Posterior vena cava (tissue), 2 donors: ENCODE data around the gene LAMTOR4. TPM values are rescaled to one million over a fixed set of nuclear protein-coding genes. Genes with fewer than 3 reads are reported as not detected.

ENCODE experiments used
- DNase-seq: peaks from one replicate; pipeline ENCODE4 v3.0.0-alpha.2; 2020; ENCODE audit warnings: low spot score
- intact Hi-C, 2 donors: fragments of 100-400 bp; cut with DNase I; formaldehyde crosslinking; loops; one replicate each; pipeline versions ENCODE4 v1.14.1 to v1.14.2; 2022 to 2023
- long read RNA-seq, 2 donors: library from polyadenylated mRNA; unstranded; transcript quantifications; one replicate each; pipeline ENCODE4 v2.0.0, GENCODE V29; 2020 to 2021
- total RNA-seq, 2 donors: library from RNA; stranded (reverse); fragmentation: NEBNext Ultra II Directional; extraction: Animal tissue kit (Norgen Biotek cat#: 25700); gene quantifications; one replicate each; pipeline ENCODE4 v1.2.1, GENCODE V29; 2021
- donor health status: DM: yes; HTN: yes; CAD: no.
- donor health status: DM: yes; HTN: yes; CAD: no.

Gene LAMTOR4
- total RNA-seq: 10 to 100 TPM; 72.6 to 91.6 TPM
- long read RNA-seq, donor 1, transcript LAMTOR4-201 (4 exons, 605 nt): major isoform, 10 of 12 reads
- long read RNA-seq, donor 1, partial matches to known transcripts: 0 of 12 reads
- long read RNA-seq, donor 1, other reads (novel, unspliced or antisense): 0 of 12 reads
- long read RNA-seq, donor 2, transcript LAMTOR4-201 (4 exons, 605 nt): major isoform, 28 of 36 reads
- long read RNA-seq, donor 2, partial matches to known transcripts: 0 of 36 reads
- long read RNA-seq, donor 2, other reads (novel, unspliced or antisense): 2 of 36 reads

- peak; percentile 99 for DNase-seq
- intact Hi-C loops: no loop called here
These were observed at the start of gene LAMTOR4 for GRCh38 chr7:100148559-100149328. TSS of gene LAMTOR4 (plus strand) at chr7:100148918. CDS start at chr7:100148973, 55 bp downstream.

GRCh38 chr7:100099452-100099851 is 49.3 kb upstream of the LAMTOR4 start:
- intact Hi-C loops: no loop called here
- DNase-seq: no peak

- intact Hi-C loops: no loop called here
- DNase-seq: peak; percentile 98
These were observed 48.2 kb upstream of the LAMTOR4 start for GRCh38 chr7:100100420-100101015.

DNA sequence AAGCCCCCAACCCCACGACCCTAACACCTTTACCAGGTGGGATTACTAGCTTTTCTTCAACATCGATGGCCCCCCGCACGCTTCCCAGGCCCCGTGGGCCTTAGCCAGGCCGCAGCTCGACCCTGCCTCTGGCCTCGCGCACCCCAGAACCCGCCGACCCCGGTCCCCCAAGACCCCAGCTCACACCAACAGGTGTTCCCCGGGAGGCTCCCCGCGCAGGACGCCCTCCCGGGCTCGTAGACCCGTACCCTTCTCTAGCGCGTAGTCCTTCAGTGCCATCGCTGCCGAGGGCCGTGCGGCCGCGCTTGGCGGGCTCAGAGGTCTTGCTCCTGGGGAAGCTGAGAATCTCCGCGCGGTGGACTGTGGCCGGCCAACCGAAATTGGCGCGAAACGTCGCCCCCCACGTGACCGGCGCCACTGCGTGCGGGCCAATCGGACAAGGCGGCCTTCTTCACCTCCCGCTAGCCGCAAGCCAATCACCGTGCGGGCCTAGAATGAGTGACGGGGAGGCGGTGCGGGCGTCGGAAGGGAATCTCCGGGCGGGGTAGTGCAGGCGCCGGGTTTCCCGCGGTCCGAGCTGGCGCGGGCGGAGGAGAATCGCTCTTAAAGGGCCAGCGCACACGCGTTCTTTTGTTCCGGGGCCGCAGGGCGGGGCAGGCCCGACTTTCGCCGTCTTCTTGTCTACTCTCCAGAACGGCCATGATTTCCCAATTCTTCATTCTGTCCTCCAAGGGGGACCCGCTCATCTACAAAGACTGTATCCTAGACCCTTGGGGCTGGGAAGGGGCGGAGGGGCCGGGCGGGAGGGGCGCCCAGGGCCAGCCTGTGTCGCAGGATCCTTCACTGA is 47.5 kb upstream of the LAMTOR4 start, which contains the start of the genes AP4M1 and MCM7:
Gene AP4M1, plus strand, starts transcription at position 628 of the 847 bp plus-strand sequence. Its CDS starts 72 bp downstream, at position 700.
Gene MCM7, minus strand, starts transcription at position 382 of the 847 bp plus-strand sequence. Its CDS starts 103 bp downstream, at position 279.
- intact Hi-C loops: no loop called here
- peak; percentile 100 for DNase-seq

GRCh38 chr7:100102950-100103840 is 45.5 kb upstream of the LAMTOR4 start:
- intact Hi-C loops: no loop called here

DNA sequence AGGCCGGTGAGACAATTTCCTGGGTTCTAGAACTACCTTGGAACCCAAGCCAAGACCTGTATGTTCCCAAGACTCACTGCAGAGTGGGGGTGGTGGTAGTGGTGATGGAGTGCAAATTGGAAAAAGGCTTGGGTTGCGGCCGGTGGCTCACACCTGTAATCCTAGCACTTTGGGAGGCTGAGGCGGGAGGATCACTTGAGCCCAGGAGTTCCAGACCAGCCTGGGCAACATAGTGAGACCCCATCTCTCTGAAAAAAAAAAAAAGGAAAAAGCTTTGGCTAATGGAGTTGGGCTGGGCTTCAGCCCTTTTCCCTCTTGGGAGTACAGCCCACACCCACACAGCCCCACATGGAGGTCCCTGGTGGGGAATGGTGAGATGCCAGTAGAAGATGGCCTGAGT is 43.2 kb upstream of the LAMTOR4 start:
- no peak for DNase-seq
- intact Hi-C loops: no loop called here

More at GRCh38 chr7:100102950-100103840, 45.5 kb upstream of the LAMTOR4 start:
- no peak for DNase-seq

GRCh38 chr7:100106633-100107032 is 42.1 kb upstream of the LAMTOR4 start:
- intact Hi-C loops: no loop called here
- DNase-seq: no peak

DNA sequence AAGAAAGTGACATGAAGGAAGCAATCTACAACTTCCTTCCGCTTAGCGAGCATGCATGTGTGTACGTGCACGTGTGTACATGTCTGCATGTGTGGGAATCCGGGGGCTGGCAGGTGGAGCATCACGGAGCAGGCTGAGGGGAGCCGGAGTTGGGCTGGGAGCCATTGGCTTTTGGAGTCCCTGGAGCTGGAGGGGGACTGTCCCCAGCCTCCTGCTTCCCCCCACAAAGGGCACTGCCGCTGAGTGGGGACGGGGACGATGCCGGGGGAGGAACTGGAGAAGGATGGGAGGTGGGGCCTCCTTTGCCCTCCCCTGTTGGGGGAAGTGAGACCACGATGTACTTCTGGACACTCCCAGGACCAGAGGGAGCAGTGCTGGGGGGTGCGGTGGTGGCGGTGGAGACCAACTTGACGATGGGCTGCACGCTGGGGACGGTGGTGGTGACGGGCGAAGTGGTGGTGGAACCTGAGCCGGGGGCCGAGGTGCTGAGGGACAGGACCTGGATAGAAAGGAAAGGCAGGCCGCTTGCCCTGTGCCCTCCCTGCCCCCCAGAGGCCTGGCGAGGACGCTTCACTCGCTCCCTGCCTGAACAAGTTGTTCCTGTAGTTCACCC is 41.5 kb upstream of the LAMTOR4 start:
- intact Hi-C loops: no loop called here

GRCh38 chr7:100107890-100108289 is 40.8 kb upstream of the LAMTOR4 start:
- DNase-seq: no peak
- intact Hi-C loops: no loop called here

More for the DNA sequence above, 41.5 kb upstream of the LAMTOR4 start:
- DNase-seq: no peak

- intact Hi-C loops: no loop called here
- no peak for DNase-seq
These were observed 39.1 kb upstream of the LAMTOR4 start for GRCh38 chr7:100109521-100110163.

DNA sequence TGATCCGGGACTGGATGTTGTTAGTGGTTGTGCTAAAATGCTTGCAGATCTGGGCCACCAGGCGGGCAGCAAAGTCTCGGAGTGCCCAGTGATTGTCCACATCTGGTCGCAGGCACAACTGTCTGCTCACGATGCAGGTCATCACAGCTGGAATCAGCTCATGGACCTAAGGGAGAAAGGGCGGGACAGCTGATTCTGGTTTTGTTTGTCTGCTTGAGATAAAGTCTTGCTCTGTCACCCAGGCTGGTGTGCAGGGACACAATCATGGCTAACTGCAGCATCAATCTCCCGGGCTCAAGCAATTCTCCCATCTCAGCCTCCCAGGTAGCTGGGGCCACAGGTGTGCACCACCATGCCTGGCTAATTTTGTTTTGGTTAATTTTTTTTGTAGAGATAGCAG is 37.6 kb upstream of the LAMTOR4 start:
- DNase-seq: no peak
- intact Hi-C loops: no loop called here

- DNase-seq: no peak
- intact Hi-C loops: no loop called here
These were observed 36.8 kb upstream of the LAMTOR4 start for GRCh38 chr7:100111914-100112313.

GRCh38 chr7:100115026-100115425 is 33.7 kb upstream of the LAMTOR4 start:
- intact Hi-C loops: no loop called here
- no peak for DNase-seq

- no peak for DNase-seq
- intact Hi-C loops: no loop called here
These were observed 30.2 kb upstream of the LAMTOR4 start for GRCh38 chr7:100118388-100119071.

DNA sequence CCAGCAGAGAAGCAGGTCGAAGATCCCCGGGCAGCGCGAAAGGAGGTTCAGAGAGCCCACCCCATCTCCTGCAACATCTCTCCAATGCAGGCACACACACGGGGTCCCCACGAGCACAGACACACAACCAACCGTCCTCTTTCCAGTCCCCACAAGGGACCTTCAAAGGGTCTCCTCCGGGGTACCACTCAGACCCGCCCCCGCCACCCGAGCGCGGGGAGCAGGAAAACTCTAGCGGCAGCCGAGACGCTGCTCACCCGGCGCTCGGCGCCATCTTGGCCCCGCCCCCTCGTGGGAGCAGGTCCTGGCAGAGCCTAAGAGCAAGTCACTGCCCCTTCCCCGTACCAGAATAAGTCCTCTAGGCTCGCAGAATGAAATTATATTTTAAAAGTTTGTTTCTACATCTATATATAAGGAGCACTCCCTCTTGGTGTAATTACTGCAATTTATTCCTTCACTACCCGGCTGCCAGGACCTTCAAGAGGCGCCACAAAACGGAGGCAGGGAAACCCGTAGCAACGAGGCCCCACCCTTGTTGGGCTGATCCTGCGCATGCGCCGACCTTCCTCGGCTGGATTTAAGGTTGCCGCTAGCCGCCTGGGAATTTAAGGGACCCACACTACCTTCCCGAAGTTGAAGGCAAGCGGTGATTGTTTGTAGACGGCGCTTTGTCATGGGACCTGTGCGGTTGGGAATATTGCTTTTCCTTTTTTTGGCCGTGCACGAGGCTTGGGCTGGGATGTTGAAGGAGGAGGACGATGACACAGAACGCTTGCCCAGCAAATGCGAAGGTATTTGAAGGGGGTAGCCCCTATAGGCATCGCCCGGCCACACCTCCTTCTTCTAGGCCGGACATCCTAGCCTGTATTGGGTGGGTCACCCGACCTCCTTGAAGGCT is 29.4 kb upstream of the LAMTOR4 start, which contains the start of the genes CNPY4 and TAF6:
Gene CNPY4, plus strand, starts transcription at position 563 of the 898 bp plus-strand sequence. Its CDS starts 111 bp downstream, at position 674.
Gene TAF6, minus strand, starts transcription at position 287 of the 898 bp plus-strand sequence. CDS start 5,149 bp downstream, outside the sequence.
- intact Hi-C loops: no loop called here
- DNase-seq: peak; percentile 99
